Measurements from ENCODE around the gene CAMK2B. TPM values are rescaled to one million over a fixed set of nuclear protein-coding genes. Genes with fewer than 3 reads are reported as not detected.

The CAMK2B gene
- total and polyA plus RNA-seq, 2 of the 13 experiments (the other 11 are each of a cell fraction or from before 2014, with no cell fraction given) = 0.27 to 0.48 TPM

GRCh38 chr7:44348851-44349781 is 23.7 kb upstream of the CAMK2B start (continued):
- peak; percentile 83; the same call in 1 of the 2 replicates for TF ChIP-seq RFXAP (CRISPR knock-in tag; IDR thresholded peaks at IDR 0.05; ENCODE audit: borderline replicate concordance)
- TF ChIP-seq DBP (CRISPR knock-in tag; IDR thresholded peaks at IDR 0.05; ENCODE audit: not compliant biosample characterization) = no peak
- TF ChIP-seq, protein P1, sequence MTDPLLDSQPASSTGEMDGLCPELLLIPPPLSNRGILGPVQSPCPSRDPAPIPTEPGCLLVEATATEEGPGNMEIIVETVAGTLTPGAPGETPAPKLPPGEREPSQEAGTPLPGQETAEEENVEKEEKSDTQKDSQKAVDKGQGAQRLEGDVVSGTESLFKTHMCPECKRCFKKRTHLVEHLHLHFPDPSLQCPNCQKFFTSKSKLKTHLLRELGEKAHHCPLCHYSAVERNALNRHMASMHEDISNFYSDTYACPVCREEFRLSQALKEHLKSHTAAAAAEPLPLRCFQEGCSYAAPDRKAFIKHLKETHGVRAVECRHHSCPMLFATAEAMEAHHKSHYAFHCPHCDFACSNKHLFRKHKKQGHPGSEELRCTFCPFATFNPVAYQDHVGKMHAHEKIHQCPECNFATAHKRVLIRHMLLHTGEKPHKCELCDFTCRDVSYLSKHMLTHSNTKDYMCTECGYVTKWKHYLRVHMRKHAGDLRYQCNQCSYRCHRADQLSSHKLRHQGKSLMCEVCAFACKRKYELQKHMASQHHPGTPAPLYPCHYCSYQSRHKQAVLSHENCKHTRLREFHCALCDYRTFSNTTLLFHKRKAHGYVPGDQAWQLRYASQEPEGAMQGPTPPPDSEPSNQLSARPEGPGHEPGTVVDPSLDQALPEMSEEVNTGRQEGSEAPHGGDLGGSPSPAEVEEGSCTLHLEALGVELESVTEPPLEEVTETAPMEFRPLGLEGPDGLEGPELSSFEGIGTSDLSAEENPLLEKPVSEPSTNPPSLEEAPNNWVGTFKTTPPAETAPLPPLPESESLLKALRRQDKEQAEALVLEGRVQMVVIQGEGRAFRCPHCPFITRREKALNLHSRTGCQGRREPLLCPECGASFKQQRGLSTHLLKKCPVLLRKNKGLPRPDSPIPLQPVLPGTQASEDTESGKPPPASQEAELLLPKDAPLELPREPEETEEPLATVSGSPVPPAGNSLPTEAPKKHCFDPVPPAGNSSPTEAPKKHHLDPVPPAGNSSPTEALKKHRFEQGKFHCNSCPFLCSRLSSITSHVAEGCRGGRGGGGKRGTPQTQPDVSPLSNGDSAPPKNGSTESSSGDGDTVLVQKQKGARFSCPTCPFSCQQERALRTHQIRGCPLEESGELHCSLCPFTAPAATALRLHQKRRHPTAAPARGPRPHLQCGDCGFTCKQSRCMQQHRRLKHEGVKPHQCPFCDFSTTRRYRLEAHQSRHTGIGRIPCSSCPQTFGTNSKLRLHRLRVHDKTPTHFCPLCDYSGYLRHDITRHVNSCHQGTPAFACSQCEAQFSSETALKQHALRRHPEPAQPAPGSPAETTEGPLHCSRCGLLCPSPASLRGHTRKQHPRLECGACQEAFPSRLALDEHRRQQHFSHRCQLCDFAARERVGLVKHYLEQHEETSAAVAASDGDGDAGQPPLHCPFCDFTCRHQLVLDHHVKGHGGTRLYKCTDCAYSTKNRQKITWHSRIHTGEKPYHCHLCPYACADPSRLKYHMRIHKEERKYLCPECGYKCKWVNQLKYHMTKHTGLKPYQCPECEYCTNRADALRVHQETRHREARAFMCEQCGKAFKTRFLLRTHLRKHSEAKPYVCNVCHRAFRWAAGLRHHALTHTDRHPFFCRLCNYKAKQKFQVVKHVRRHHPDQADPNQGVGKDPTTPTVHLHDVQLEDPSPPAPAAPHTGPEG (CRISPR knock-in tag; IDR thresholded peaks at IDR 0.05) = no peak
- TF ChIP-seq HOXA3 (CRISPR knock-in tag; IDR thresholded peaks at IDR 0.05) = no peak
- no peak for TF ChIP-seq ZNF121 (CRISPR knock-in tag; IDR thresholded peaks at IDR 0.05)
- TF ChIP-seq FOXM1 (CRISPR knock-in tag; IDR thresholded peaks at IDR 0.05) = no peak
- TF ChIP-seq SIX1 (CRISPR knock-in tag; IDR thresholded peaks at IDR 0.05; ENCODE audit: borderline replicate concordance) = no peak
- TF ChIP-seq RNF2 (conservative IDR thresholded peaks at IDR 0.05; ENCODE audit: low read depth) = no peak
- TF ChIP-seq ZNF138 (CRISPR knock-in tag; IDR thresholded peaks at IDR 0.05; ENCODE audit: low read depth) = no peak
- no peak for TF ChIP-seq SALL2 (CRISPR knock-in tag; IDR thresholded peaks at IDR 0.05)
- TF ChIP-seq TEAD3 (CRISPR knock-in tag; optimal IDR thresholded peaks at IDR 0.05; ENCODE audit: borderline replicate concordance) = no peak
- TF ChIP-seq ARHGAP35 (CRISPR knock-in tag; IDR thresholded peaks at IDR 0.05; ENCODE audit: borderline replicate concordance) = no peak
- no peak for TF ChIP-seq TFE3 (CRISPR knock-in tag; IDR thresholded peaks at IDR 0.05)
- no peak for TF ChIP-seq E2F1 (CRISPR knock-in tag; IDR thresholded peaks at IDR 0.05)
- TF ChIP-seq PITX1 (CRISPR knock-in tag; IDR thresholded peaks at IDR 0.05) = no peak
- TF ChIP-seq TOPORS (CRISPR knock-in tag; IDR thresholded peaks at IDR 0.05) = no peak
- TF ChIP-seq SNAPC2 (CRISPR knock-in tag; IDR thresholded peaks at IDR 0.05) = no peak
- no peak for TF ChIP-seq ZNF556 (CRISPR knock-in tag; IDR thresholded peaks at IDR 0.05; ENCODE audit: borderline replicate concordance)
- no peak for TF ChIP-seq ZNF660 (CRISPR knock-in tag; IDR thresholded peaks at IDR 0.05; ENCODE audit: borderline replicate concordance, low read depth)
- TF ChIP-seq SMARCE1 (IDR thresholded peaks at IDR 0.05; ENCODE audit: borderline replicate concordance) = no peak
